ENCODE data around the gene SYDE1.

Gene SYDE1

DNA sequence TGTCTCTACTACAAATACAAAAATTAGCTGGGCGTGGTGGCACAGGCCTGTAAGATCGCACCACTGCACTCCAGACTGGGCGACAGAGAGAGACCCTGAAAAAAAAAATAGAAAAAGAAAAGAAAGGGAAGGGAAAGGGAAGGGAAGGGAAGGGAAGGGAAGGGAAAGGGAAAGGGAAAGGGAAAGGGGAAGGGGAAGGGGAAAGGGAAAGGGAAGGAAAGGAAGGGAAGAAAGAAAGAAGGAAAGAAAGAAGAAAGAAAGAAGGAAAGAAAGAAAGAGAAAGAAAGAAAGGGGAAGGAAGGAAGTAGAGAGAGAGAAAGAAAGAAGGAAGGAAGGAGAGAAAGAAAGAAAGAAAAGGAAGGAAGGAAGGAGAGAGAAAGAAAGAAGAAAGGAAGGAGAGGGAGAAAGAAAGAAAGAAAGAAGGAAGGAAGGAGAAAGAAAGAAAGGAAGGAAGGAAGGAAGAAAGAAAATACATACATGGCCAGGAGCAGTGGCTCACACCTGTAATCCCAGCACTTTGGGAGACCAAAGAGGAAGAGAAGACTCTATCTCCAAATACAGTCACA is 8.1 kb upstream of the SYDE1 start:
- no peak for TF ChIP-seq ZFX (IDR thresholded peaks at IDR 0.05; ENCODE audit: borderline replicate concordance)
- H3K27ac ChIP-seq, result no peak overlapping the region

DNA sequence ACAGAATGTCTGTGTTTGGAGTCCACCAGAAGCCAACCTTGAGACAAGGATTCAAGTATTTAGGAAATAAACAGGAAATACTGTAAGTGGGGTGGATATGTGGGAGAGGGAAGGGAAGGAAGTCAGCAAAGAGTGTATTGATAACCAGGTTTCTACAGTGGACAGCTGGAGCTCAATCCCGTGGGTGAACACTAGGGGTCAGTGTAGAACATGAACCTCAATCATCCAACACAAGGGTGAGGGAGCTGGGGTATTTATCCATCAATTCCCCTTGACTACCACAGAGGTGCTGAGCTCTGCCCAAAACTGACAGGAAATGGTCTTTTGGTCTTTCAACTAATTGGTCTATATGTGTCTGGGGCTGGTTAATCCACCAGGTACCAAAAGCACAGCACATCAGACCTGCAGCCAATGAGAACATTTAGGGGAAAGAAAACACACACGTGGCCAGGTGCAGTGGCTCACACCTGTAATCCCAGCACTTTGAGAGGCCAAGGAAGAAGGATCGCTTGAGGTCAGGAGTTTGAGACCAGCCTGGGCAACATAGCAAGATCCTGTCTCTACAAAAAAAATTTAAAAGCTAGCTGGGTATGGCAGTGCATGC is 5.6 kb upstream of the SYDE1 start:
- TF ChIP-seq, protein P1, sequence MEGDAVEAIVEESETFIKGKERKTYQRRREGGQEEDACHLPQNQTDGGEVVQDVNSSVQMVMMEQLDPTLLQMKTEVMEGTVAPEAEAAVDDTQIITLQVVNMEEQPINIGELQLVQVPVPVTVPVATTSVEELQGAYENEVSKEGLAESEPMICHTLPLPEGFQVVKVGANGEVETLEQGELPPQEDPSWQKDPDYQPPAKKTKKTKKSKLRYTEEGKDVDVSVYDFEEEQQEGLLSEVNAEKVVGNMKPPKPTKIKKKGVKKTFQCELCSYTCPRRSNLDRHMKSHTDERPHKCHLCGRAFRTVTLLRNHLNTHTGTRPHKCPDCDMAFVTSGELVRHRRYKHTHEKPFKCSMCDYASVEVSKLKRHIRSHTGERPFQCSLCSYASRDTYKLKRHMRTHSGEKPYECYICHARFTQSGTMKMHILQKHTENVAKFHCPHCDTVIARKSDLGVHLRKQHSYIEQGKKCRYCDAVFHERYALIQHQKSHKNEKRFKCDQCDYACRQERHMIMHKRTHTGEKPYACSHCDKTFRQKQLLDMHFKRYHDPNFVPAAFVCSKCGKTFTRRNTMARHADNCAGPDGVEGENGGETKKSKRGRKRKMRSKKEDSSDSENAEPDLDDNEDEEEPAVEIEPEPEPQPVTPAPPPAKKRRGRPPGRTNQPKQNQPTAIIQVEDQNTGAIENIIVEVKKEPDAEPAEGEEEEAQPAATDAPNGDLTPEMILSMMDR (IDR thresholded peaks at IDR 0.05), result peak; percentile 85
- TF ChIP-seq ZFX (IDR thresholded peaks at IDR 0.05; ENCODE audit: borderline replicate concordance), result no peak
- no peak overlapping the region for H3K27ac ChIP-seq

DNA sequence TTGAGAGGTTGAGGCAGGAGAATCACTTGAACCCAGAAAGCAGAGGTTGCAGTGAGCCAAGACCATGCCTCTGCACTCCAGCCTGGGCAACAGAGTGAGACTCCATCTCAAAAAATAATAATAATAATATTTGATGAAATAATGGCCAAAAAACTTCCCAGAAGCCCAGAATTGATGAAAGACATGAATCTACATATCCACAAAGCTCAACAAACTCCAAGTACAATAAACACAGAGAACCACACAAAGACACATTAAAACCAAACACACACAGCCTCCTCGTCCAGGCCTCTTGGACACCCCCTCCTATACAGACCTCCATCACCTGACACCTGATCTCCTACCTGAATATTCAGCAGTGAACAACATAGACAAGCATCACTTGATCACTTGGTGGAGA is 3.2 kb upstream of the SYDE1 start:
- no peak for TF ChIP-seq ZFX (IDR thresholded peaks at IDR 0.05; ENCODE audit: borderline replicate concordance)
- TF ChIP-seq, protein P1 (IDR thresholded peaks at IDR 0.05), result no peak
- H3K27ac ChIP-seq, result no peak overlapping the region

DNA sequence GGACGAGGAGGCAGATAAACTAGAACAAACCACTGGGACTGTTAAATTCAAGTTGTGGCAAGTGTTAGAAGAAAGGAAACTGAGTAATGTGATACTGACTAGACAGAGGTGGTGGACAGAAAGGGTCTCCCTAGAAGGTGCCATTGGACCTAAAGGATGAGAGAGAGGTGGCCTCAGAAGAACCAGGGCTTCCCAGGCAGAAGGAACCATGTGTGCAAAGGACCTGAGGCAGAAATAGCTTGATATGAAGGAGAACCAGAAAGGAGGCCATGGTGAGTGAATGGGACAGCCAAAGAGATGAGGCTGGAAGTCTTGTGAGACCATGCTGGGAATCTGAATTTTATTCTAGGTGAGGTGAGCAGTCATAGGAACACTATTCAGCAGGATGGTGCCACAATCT is 2.8 kb upstream of the SYDE1 start:
- H3K27ac ChIP-seq, result no peak overlapping the region
- no peak for TF ChIP-seq ZFX (IDR thresholded peaks at IDR 0.05; ENCODE audit: borderline replicate concordance)
- TF ChIP-seq, protein P1 (IDR thresholded peaks at IDR 0.05), result no peak

DNA sequence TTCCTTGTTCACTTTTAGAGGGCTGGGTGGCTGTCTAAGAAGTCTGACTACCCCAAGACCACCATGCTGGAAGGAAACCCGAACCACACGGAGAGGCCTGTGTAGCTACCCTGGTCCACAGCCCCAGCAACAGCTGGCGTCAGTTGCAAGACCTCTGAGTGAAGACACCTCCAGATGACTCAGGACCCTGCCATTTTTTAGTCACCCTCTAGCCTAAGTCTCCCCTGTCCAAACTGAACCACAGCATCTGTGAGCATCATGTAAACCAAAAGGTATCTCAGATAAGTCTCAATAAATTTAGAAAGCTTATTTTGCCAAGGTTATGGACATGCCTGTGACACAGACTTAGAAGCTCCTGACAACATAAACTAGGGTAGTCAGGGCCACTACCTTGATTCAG is 2.2 kb upstream of the SYDE1 start:
- TF ChIP-seq ZFX (IDR thresholded peaks at IDR 0.05; ENCODE audit: borderline replicate concordance), result no peak
- TF ChIP-seq, protein P1 (IDR thresholded peaks at IDR 0.05), result no peak
- no peak overlapping the region for H3K27ac ChIP-seq

DNA sequence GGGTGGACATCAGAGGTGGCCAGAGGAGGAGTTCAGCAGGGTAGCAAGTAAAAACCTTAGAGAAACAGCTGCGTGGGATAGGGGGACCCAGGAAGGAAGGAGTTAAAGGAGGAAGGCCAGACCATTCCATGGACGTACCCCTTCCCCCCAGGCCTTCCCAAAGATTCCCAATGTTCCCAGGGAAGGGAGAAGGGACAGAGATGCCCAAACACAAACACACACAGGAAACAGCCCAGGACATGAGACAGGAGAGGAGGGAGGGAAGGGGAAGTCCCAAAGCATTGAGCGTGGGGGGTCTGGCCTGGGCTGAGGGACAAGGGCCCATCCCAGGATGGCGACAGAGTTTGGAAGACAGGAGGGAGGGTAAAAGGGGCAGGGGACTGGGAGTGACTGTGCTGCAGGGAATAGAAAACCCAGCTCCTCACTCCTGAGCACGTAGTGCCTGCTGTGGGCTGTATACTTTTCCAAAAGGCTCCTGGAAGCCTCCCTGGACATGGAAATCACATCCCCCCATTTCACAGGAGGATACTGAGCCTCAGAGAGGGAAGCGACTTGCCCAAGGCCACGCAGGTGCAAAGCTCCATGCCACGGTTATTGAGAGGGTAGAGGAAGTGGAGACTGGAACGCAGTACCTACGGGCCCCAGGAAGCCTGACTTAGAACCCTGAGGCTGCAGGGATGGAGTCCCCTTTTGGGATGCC is 1.1 kb downstream of the SYDE1 start:
- H3K27ac ChIP-seq, result no peak overlapping the region
- no peak for TF ChIP-seq ZFX (IDR thresholded peaks at IDR 0.05; ENCODE audit: borderline replicate concordance)
- TF ChIP-seq, protein P1 (IDR thresholded peaks at IDR 0.05), result no peak

DNA sequence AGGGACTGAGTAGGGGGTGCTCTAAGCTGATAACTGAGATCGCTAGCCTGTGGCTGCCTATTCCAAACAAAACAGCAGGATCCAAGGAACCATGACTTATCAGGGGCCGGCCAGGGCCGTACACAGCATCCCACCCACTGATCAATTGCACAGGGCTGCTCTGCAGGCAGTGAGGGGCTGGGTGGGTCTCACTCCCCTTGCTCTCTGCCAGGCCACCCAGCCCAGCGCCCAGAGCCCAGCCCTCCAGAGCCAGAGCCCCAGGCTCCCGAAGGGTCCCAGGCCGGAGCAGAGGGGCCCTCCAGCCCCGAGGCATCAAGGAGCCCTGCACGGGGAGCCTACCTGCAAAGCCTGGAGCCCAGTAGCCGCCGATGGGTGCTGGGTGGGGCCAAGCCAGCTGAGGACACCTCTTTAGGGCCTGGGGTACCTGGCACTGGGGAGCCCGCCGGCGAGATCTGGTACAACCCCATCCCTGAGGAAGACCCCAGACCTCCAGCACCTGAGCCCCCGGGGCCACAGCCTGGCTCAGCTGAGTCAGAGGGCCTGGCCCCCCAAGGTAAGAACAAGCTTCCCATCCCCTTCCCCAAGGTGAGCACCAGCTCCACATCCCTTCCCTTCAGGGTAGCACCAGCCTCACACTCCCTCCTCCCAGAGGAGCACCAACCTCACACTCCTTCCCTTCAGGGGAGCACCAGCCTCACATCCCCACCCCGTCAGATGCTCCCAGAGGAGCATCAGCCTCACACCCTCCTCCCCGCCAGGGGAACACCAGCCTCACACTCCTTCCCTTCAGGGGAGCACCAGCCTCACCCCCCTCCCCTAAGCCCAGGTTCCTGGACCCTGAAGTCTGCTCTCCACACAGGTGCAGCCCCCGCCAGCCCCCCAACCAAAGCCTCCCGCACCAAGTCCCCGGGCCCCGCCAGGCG is 1.9 kb downstream of the SYDE1 start:
- TF ChIP-seq, protein P1 (IDR thresholded peaks at IDR 0.05), result no peak
- no peak for TF ChIP-seq ZFX (IDR thresholded peaks at IDR 0.05; ENCODE audit: borderline replicate concordance)
- no peak overlapping the region for H3K27ac ChIP-seq

All from 22Rv1 (cell line).